IPS-15b (cell line): Measurements from ENCODE around the gene PPP2R2C.

Source experiments
- H3K27me3 ChIP-seq: one replicate; pipeline ENCODE4 v1.6.1; 2013; ENCODE audit warnings: low read length; ENCODE audit not compliant: control insufficient read depth, insufficient read depth
- H3K36me3 ChIP-seq: one replicate; pipeline ENCODE4 v1.6.1; 2013; ENCODE audit warnings: low read length; ENCODE audit not compliant: control insufficient read depth, insufficient read depth
- H3K4me1 ChIP-seq: one replicate; pipeline ENCODE4 v1.6.1; 2013; ENCODE audit warnings: mild to moderate bottlenecking, low read length; ENCODE audit not compliant: control insufficient read depth, insufficient read depth
- H3K4me3 ChIP-seq: one replicate; pipeline ENCODE4 v1.5.1; 2013; ENCODE audit warnings: low read depth, low read length
- H3K9ac ChIP-seq: one replicate; pipeline ENCODE4 v1.6.1; 2013; ENCODE audit warnings: low read depth, mild to moderate bottlenecking, low read length
- H3K9me3 ChIP-seq: one replicate; pipeline ENCODE4 v1.6.1; 2013; ENCODE audit warnings: mild to moderate bottlenecking, low read length; ENCODE audit not compliant: control insufficient read depth, insufficient read depth

The PPP2R2C gene

DNA sequence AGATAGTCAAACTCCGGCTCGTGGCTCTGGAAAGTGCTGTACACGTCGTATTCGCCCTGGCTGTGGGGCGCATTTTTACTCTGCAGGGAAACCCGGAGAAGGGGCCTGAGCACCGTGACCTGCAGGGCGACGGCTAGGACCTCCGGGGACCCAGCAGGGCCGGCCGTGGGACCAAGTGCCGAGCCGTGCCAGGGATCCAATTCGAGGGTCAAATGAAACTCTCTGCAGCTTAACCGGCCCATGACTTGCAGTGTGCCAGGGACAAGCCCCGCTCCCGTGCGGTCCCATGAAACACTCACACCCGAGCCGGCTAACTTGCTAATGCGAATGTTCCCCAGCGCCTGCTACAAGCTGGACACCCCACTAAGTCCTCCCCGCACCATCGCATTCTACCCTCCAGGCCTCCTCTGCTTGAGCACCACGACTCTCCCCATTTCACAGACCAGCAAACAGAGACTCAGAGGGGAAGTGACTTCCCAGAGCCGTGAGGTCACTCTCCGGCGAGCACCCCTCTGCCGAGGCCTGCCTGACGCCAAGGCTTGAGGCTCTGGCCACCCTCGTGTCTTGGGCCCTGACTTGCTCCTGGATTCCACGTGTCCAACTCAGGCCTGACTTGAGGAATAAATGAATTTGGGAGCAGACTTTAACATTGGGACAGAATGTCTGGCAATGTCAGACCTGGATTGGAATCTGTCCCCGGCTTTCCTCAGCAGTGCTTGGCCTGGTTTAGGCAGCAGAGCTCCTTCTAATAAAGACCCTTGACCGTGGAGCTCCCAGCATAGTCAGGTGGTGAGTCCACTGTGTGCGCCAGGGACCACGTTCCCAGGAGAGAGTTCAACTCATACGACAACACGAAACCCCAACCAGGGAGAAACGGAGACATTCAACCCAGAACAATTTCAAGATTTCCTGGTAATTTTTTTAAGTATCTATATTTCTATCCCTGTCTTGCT, 93.6 kb downstream of the PPP2R2C start:
- no peaks in the 10 kb centered on the region for H3K9me3 ChIP-seq
- no peak overlapping the region for H3K4me3 ChIP-seq
- no peak overlapping the region for H3K9ac ChIP-seq
- H3K27me3 ChIP-seq, result no peaks in the 10 kb centered on the region
- no peaks in the 10 kb centered on the region for H3K4me1 ChIP-seq
- H3K36me3 ChIP-seq, result no peaks in the 10 kb centered on the region

DNA sequence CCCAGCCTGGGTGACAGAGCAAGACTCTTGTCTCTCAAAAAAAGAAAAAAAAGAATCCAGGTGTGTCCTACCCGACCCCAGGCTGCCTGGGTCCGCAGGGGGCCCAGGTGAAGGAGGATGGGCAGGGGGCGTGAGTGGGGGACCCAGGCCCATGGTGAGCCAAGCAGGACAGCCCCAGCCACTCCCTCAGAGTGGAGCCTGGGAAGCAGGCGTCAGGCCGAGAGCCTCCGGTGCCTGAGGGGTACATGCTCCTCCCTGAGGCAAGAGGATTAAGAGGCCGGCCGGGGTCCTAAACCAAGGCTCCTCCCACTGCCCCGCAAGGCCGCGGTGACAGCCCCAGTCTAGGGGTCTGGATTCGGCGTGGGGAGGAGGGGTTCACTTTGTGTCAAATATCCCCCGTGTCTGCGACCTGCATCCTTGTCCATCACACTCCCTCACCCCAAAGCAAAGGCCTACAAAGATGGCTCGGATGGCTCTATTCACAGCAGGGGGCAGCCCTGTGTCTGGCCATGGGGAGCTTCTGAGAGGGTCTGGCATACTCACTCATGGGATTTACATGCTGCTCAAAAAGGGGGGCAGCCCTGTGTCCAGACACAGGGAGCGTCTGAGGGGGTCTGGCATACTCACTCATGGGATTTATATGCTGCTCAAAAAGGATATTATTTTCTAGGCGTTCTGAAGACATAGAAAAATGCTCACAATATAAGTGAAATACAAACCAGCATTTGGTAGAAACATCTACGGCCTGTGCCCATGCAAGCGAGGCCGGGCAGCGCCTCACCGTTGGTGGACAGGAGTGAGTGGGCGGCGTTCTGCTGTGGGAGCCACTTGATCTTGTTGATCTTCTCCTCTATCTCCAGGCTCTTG, 94.6 kb downstream of the PPP2R2C start:
- Histone ChIP-seq H3K4me3 (no peak overlapping the region), H3K36me3 (no peaks in the 10 kb centered on the region), H3K4me1 (no peaks in the 10 kb centered on the region), H3K9ac (no peak overlapping the region), H3K27me3 (no peaks in the 10 kb centered on the region), H3K9me3 (no peaks in the 10 kb centered on the region)

DNA sequence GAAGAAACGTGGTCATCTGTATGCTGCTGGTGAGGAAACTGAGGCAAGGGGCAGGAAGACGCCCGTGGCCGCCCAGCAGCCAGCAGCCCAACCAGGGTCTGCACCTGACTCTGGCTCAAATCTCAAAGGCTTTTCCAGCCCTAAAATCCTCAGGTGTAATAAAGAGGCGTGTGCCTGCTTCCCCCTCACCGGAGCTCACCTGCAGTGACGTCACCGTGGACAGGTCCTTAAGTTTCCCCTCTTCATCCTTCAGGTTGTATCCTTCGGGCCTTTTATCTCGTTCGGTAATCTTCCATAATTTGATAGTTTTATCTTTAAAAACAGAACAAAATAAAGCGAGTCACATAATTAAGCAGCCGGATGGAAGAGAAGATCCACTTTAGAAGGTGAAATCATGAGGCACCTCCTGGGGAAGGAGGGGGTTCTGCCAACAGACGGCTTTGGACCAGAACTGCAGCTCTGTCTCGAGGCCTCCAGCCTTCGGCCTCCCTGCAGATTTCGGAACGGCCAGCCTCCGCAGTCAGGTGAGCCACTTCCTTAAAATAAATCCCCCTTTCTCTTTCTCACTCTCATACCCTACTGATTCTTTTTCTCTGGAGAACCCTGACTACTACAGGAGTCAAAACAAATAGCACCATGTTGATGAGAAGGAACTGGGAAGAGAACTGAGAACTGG, 96.7 kb downstream of the PPP2R2C start:
- no peak overlapping the region for H3K4me3 ChIP-seq
- H3K9me3 ChIP-seq, result no peaks in the 10 kb centered on the region
- H3K4me1 ChIP-seq, result no peaks in the 10 kb centered on the region
- no peak overlapping the region for H3K9ac ChIP-seq
- no peaks in the 10 kb centered on the region for H3K27me3 ChIP-seq
- no peaks in the 10 kb centered on the region for H3K36me3 ChIP-seq

DNA sequence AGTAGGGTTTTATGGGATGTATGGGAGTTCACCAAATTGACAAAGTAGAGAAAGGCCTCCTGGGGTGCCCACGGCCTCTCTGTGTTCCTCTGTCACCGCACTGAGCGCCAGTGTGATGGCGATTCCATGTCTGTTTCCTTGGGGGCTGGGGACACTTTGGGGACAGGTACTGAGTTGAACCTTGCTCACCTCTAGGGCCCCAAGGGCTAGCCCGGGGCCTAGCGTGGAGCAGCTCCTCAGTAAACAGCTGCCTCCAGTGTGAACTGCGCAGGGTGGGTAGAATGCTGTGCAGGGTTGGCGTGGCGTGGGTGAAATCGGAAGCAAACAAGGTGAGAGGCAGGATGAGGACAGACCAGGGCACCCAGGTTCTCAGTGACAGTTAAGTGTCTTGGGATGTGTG, 97.8 kb downstream of the PPP2R2C start:
- Histone ChIP-seq H3K36me3 (no peaks in the 10 kb centered on the region), H3K9me3 (no peaks in the 10 kb centered on the region), H3K9ac (no peak overlapping the region), H3K27me3 (no peaks in the 10 kb centered on the region), H3K4me1 (no peaks in the 10 kb centered on the region), H3K4me3 (no peak overlapping the region)

DNA sequence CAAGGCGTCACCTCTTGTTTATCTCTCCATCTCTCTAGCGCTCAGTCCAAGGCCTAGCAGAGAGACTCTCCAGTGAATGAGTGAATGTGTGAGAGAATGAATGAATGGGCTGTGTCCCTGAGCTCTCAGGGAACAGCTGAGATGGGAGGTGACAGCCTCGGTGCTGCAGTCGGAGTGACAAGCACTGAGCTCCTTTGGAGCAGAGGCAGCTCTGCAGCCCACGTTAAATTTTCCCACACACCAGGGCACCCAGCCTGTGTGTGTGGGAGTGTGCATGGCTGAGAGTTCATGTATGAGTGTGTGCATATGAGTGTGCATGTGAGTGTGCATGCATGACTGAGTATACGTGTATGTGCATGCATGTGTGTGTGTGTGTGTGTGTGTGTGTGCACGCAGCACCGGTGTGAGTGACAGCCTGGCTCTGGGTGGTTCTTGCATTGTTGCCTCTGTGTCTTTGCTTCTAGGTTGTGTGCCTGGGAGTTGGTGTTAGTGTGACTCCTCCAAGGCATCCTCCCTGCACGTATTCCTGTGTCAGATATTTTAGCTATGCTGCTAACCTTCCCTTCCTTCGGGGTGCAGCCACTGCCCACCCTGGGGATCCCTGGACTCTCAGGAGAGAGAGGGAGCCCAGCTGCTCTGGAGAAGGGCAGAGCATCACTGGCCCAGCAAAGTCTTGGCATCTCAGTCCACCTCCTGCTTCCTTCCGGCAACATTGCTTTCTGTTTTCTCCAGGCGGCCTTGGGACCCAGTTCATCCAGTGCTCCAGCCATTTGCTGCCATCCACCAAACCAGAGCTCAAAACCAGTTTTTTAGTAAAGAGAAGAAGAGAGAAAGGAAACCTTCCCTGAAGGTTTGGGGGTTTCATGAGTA, 98.6 kb downstream of the PPP2R2C start:
- Histone ChIP-seq H3K9ac (no peak overlapping the region), H3K9me3 (no peaks in the 10 kb centered on the region), H3K27me3 (no peaks in the 10 kb centered on the region), H3K36me3 (no peaks in the 10 kb centered on the region), H3K4me3 (no peak overlapping the region), H3K4me1 (no peaks in the 10 kb centered on the region)

DNA sequence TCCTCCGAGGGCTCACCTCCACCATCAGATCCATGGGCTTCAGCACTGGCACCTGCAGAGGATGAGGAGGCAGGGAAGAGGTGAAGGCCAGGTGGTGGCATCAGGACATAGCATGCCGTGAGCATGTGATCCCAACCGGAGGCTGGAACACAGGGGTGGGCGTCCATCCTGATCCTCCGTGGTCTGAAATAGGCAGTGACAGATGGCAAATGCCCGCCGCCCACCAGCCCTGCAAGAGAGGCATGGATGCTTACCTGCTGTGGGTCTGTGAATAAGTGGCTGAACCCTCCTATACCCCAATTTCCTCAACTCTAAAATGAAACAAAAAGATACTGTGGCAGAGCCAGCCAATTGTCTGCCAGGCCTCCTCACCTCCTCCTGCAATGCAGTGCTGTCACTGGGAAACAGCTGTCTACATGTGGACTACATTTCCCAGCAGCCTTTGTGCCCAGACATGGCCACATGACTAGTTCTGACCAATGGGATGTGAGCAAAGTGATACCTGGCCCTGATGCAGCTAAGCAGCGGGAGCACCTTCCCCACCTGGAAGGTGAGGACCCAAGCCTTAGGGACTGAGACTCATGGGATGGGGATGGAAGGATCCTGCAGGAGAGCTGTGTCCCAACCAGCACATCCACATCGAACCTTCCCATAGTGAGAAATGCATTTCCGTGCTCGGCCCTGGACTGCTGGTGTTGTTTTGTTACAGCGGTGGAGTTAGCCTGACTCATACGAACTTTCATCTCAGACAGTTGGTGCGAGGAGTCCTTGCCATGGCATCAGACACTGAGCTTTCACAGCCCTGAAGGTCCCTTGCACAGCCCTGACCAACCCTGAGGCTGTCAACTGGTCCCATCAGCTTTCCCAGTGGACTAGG, 99.5 kb downstream of the PPP2R2C start:
- Histone ChIP-seq H3K27me3 (no peaks in the 10 kb centered on the region), H3K9me3 (no peaks in the 10 kb centered on the region), H3K9ac (no peak overlapping the region)

DNA sequence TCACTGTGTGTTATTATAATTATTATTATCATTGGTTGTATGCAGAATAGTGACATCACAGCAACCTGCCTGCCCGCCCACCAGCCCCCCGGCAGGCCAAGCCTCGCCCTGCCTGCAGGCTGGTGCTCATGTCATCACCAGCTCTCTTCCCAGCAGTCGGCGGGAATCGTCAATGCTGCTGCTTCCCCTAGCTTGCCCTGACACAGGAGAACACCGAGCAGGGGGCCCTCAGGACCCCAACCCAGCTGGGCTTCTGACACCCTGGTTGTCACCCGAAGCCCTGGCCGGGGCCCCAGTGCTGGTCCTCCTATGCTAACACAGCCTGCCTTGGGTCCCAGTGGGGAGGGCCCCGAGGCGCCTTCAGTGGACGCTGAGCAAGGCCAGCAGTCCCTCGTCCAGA, 100.6 kb downstream of the PPP2R2C start:
- H3K9ac ChIP-seq, result no peak overlapping the region
- no peaks in the 10 kb centered on the region for H3K27me3 ChIP-seq
- no peaks in the 10 kb centered on the region for H3K36me3 ChIP-seq

More for the DNA sequence above, 99.5 kb downstream of the PPP2R2C start:
- Histone ChIP-seq H3K4me3 (no peak overlapping the region), H3K36me3 (no peaks in the 10 kb centered on the region), H3K4me1 (no peaks in the 10 kb centered on the region)

DNA sequence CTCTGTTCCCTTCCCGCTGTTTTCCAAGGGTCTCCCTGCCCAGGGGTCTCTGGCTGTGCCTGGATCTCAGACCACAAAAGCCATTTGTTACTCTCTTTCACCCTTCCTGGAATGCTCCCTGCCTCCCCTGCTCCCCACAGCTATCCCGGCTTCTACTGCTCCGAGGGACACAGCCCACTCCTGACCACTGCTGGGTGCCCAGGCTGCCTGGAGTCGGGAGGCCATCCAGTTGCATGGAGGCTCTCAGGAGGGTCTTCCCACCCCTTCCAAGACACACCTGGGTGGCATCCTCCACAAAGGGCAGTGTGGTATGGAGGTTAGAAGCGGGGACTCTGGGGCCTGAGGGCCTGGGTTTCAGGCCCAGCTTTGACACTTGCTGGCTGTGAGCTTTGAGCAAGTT, 101.1 kb downstream of the PPP2R2C start:
- Histone ChIP-seq H3K9ac (no peak overlapping the region), H3K9me3 (no peaks in the 10 kb centered on the region), H3K27me3 (no peaks in the 10 kb centered on the region)

More for the DNA sequence above, 100.6 kb downstream of the PPP2R2C start:
- Histone ChIP-seq H3K4me3 (no peak overlapping the region), H3K4me1 (peaks cover 3% of the 10 kb centered on the region), H3K9me3 (no peaks in the 10 kb centered on the region)

DNA sequence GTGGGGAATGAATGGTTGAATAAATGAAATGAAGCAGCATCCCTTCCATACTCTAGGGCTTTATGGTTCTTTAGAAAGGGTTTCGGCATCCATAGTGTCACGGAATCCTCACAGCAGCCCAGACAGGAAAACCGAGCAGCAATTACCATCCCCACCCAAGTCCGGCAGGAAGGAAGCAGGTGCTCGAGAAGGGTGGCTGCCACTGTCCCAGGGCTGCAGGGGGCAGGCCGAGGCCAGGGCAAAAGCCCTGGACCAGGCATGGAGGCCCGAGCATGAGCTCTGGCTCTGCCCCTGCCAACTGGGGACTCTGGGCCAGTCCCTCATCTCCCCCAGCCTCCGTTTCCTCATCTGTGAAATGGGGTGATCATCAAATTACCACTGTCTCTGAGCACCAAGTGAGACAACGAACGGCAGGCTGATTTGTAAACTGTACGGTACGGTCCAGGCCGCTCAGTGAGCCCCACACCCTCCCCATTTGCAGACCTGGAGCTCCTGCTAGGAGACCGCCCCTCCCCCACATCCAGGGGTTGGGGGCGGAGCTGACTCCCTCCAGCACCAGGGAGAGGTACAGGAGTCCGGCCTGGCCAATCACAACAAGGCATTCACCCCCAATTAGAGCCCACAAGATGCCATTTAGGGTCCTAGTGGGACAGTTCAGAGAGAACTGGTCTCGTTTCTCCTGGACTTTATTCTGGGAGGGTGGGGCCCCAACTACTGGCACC, 102.3 kb downstream of the PPP2R2C start:
- no peaks in the 10 kb centered on the region for H3K27me3 ChIP-seq
- peaks cover 3% of the 10 kb centered on the region for H3K4me1 ChIP-seq
- H3K4me3 ChIP-seq, result no peak overlapping the region
- no peaks in the 10 kb centered on the region for H3K9me3 ChIP-seq
- no peaks in the 10 kb centered on the region for H3K36me3 ChIP-seq
- no peak overlapping the region for H3K9ac ChIP-seq

More for the DNA sequence above, 101.1 kb downstream of the PPP2R2C start:
- Histone ChIP-seq H3K4me1 (peaks cover 3% of the 10 kb centered on the region), H3K4me3 (no peak overlapping the region), H3K36me3 (no peaks in the 10 kb centered on the region)

DNA sequence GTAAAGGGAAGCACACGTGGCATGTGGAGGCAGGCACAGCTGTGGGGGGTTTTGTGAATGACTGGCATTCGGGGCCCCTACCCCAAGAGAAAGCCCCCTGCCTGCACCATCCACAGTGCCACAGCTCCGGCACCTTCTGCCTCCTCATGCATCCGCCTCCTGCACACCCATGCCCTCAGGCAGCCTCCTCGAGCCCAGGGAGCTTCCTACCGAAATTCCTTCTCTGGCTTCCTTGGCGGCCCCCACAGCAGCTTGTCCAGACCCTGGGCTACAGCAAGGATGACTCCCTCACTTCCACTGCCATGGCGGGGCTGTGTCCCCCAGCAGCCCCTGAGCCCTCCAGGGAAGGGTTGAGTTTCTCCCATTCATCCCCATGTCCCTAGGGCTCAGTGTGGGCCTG, 102.9 kb downstream of the PPP2R2C start:
- H3K9ac ChIP-seq, result no peak overlapping the region
- H3K9me3 ChIP-seq, result no peaks in the 10 kb centered on the region
- H3K4me3 ChIP-seq, result no peak overlapping the region
- H3K36me3 ChIP-seq, result no peaks in the 10 kb centered on the region
- no peaks in the 10 kb centered on the region for H3K27me3 ChIP-seq
- peaks cover 3% of the 10 kb centered on the region for H3K4me1 ChIP-seq
